HG03097 (cell line): ENCODE results near the gene HERC4.
"Not testable (repeated sequence)": the region's sequence is repeated elsewhere in the genome, so short reads cannot be mapped to it uniquely, and the experiment has no call there.

Experiments
- ATAC-seq: cut with Tn5 transposase; IDR thresholded peaks from one replicate; pipeline ENCODE4 v1.9.1; 2021; ENCODE audit not compliant: unreplicated experiment, low FRiP score

Gene HERC4

GRCh38 chr10:68095153-68095552, 20.1 kb upstream of the HERC4 start:
- no peak for ATAC-seq

DNA sequence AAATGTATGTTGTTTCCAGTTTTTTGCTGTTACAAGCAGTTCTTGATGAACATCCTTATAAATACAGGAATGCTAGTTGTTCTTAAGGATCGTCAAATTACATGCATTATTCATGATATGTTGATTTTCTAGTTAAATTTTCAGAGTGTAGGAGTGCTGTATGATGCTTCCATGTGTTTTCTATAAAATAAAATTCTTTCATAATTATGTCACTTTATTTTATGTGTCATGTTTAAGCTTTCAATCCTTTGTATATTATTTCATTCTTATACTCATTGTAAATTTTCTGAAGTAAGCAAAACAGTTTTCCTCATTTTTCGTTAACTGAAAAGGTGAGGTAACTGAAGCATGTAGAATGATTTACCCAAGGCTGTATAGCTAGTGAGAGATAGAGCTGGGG, 17.4 kb upstream of the HERC4 start:
- ATAC-seq, result no peak

DNA sequence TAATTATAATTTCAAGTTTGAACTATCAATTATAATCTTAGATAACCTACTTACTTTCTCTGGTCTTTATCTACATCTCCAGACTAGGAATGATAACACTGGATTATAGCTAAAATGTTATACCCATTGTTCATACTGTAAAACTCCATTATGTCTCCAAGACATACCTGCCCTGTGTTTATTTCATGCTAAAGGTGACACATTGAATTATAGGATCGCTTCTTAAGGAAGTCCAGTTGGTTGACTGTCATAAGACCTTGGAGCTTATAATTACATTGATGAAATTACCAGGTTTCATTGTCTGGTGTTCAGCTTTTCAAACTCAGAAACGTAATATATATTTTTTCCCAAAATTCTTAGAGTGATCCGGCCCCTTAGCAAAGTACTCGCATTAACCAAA, 15.5 kb upstream of the HERC4 start:
- ATAC-seq, result no peak

GRCh38 chr10:68088740-68089139, 13.7 kb upstream of the HERC4 start:
- ATAC-seq, result no peak

DNA sequence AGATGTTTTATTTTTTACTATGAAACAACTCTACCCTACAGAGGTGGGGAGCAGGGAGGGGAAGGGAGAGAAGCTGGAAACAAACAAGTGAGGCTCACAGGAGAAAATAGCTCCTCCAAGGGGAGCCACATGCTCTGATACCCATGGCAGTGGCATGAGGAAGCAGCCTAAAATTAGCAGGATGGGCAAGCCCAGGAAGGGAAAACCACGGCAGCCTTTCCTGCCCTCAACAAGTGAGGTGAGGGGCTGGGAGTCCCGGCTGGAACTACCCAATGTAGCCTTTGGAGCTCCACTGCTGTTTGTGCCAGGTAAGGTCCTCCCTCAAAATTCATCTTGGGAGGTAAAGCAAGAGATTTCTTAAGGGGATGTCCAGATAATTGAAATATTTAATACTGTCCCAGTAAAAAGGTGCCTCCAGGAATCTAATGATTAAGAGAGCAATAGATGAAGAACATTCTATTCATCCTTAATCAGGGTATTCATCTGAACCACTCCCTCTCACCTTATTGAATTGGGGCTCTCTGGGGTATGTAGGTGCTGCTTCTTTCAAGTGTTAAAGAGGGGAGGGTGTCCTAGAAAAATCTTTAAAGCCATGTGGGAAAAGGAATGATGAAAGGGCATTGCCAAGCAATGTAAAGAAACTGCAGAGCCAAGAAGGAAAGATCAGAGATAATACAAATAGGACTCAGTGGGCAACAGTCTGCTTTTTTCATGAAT, 12.8 kb upstream of the HERC4 start:
- ATAC-seq, result no peak

DNA sequence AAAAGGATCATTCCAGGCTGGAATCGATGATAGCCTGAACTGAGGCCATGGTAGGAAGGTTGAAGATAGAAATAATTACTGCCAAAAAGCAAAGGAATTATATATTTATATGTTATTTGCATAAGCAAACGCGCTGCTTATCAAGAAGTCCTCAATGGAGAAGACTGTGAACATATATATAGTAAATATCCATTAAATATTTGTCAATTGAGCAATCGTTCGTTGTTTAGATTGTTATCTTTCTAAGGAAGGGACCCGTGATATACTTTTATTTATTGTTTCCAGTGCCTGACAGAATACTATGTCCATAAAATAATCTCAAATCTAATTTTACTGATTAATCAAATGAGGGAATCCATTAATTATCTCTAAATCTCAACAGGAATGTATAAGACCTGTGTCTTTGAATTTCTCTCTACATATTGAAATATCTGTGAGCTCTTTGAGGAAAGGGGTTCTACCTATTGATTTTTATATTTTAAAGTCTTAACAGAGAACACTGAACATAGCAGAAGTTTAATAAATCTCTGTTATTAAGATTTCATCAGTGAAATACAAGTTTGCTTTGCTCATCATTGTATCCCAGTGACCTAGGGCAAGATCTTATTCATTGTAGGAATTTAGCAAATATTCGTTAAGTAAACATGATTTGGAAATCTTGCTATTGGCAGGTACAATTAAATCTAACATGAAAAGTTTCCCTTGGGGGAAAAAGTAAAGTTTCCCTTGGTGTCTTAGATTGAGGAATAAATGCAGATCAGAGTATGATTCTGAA, 12.0 kb upstream of the HERC4 start:
- no peak for ATAC-seq

- ATAC-seq, result no peak
Observed at GRCh38 chr10:68086011-68086410, 10.9 kb upstream of the HERC4 start.

GRCh38 chr10:68084469-68084868, 9.4 kb upstream of the HERC4 start:
- no peak for ATAC-seq

GRCh38 chr10:68083953-68084352, 8.9 kb upstream of the HERC4 start:
- no peak for ATAC-seq

- no peak for ATAC-seq
Observed at GRCh38 chr10:68082872-68083271, 7.8 kb upstream of the HERC4 start.

DNA sequence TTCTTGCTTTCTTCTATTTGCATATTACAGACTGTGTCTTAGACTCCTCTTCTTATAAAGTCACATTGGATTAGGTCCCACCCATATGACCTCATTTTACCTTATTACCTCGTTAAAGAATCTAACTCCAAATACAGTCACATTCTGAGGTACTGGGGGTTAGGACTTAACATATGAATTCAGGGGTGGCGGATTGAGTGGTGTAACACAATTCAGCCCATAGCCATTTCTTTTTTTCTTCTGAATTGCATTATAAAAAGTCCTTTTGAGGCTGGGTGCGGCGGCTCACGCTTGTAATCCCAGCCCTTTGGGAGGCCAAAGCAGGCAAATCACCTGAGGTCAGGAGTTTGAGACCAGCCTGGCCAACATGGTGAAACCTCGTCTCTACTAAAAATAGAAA, 6.8 kb upstream of the HERC4 start:
- ATAC-seq, result no peak

- no peak for ATAC-seq
Observed at GRCh38 chr10:68080853-68081431, 5.9 kb upstream of the HERC4 start.

- ATAC-seq, result no peak
Observed at GRCh38 chr10:68079434-68079833, 4.4 kb upstream of the HERC4 start.

- ATAC-seq, result no peak
Observed at GRCh38 chr10:68077026-68077425, 1.9 kb upstream of the HERC4 start.

DNA sequence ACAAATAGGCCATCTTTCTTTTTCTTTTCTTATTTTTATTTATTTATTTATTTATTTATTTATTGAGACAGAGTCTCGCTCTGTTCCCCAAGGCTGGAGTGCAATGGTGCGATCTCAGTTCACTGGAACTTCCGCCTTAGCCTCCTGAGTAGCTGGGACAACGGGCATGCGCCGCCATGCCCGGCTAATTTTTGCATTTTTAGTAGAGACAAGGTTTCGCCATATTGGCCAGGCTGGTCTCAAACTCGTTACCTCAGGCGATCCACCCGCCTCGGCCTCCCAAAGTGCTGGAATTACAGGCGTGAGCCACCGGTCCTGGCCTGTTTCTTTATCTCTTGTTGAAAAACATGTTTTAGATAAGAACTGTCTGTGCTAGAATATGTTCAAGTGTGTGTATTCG, 998 bp upstream of the HERC4 start:
- not testable (repeated sequence) for ATAC-seq

DNA sequence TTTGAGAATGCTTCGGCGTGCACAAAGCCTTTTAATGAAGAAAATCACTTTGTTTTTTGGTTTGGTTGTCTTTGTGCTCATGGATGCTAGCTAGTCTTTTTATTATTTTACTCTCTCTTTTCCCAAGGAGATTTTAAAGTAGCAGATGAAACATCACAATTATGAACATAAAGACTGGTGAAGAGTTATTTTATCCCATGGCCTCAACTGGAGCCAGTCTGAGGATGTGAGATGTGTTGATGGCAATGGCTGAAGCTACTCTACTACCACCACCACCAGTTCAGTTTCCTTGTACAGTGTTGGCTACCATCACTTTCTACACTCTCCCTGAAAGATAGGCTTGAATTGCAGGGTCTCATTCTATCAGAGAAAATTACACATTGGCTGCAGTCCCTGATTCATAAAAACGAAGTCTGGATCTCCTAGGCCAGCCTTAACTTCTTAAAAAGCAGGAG, 494 bp upstream of the HERC4 start:
- ATAC-seq, result no peak

- ATAC-seq, result no peak
Observed at GRCh38 chr10:68074031-68074774, 880 bp downstream of the HERC4 start.

DNA sequence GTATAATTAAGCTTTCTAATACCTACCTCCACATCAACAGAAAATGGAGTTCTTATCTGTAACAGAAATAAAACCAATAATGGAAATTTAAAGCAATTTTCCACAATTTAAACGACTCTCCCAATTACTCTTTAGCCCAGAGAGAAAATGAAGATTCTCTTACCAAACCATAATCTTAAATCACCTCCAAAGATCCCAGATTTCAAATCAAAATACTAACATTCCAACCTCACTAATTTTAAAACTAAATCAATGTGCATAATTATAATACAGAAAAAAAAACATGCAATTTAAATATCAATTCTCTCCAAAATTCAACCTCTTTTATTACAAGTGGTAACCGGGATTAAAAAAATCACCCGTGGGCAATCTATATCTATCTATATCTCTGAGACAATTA, 1.5 kb downstream of the HERC4 start:
- ATAC-seq, result no peak

GRCh38 chr10:68067508-68067907, 7.6 kb downstream of the HERC4 start:
- ATAC-seq, result no peak

GRCh38 chr10:68067029-68067428, 8.1 kb downstream of the HERC4 start:
- no peak for ATAC-seq

- no peak for ATAC-seq
Observed at GRCh38 chr10:68053553-68053952, 21.5 kb downstream of the HERC4 start.
